NCI-H82 treated with DMSO at 0.1 percent for 48 hours (cell line): ENCODE measurements around the gene FYN.
"Not testable (repeated sequence)": the region's sequence is repeated elsewhere in the genome, so short reads cannot be mapped to it uniquely, and the experiment has no call there.

Experiments used
- DNase-seq: peaks from one replicate; lab custom pipeline; 2025; ENCODE audit not compliant: unreplicated experiment; lab: John Stamatoyannopoulos, UW

Gene FYN

DNA sequence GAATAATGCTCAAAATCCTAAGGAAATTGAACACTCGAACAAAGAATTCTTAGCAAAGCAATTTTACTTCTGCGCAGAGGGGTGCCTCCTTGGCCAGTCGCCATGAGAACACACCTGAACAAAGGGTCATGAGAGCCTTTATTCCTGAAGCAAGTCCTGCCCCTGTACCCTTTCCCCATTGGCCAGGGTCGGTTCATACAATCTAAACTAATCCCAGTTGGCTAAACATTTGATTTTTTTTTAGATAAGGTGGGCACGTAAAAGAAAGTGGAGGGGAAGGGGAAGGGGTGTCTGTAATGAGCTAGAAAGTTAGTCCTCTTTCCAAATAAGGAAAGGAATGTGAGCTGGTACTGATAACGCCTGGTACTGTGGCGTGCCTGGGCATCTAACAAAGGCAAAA, 37.9 kb downstream of the FYN start:
- not testable (repeated sequence) for DNase-seq

DNA sequence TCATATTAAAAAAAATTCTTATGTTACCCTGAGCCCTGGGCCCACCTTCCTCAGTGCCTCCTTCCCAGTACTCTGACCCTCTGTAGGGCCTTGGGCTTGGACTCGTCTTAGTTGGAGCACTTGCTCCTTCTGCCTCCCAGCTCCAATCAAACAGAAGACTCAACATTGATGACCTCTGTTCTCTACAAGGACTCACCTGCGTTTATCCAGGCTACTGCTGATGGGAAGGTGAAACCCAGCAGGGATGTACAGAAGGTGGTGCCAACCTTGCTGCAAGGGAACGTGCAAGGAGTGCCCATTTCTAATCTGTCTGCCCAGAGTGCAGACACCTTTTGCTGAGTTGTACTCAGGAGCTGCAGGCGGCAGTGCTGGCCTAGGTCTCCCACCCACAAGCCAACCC, 38.9 kb downstream of the FYN start:
- no peak for DNase-seq

DNA sequence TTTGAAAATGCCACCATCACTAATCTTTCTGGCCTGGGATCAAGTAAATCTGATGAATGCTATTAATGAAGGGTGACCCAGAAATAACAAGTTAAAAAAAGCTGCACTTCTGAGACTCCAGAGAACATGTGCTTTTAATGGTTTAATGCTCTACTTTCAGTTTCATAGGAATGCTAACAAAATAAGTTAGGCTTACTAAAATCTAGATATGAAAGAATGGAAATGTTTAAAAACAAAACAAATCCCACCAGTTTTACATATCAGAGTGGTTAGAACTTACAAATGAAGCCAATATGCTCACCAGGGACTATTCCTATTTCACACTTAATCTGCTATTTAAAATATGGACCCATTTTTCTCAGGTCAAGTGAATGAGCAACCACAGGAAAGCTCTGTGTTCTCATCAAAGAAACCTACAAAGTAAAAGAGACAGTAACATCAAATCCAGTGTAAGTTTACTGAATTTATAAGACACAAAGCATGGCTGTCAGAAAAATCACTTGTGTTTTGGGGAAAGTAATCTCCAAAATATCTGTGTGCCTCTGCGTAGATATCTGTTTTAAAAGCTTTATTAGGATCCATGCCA, 40.3 kb downstream of the FYN start:
- DNase-seq, result no peak

DNA sequence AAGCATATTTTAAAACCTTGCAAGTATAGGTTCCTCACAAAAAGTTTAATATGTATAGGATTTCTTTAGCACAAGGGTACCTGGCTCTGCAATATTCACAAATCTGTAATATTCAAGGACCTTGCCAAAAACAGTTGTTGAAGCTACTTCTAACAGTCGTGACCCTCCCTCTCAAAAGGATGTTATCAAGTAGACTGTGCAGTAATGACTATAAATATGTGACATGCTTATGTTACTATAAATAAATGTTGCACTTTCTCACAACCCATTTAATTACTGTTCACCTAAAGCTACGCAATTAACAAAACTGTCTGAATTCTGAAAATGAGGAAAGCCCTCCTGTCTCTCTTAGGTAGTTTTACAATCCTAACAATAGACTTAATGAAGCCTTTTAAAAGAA, 41.8 kb downstream of the FYN start:
- no peak for DNase-seq

DNA sequence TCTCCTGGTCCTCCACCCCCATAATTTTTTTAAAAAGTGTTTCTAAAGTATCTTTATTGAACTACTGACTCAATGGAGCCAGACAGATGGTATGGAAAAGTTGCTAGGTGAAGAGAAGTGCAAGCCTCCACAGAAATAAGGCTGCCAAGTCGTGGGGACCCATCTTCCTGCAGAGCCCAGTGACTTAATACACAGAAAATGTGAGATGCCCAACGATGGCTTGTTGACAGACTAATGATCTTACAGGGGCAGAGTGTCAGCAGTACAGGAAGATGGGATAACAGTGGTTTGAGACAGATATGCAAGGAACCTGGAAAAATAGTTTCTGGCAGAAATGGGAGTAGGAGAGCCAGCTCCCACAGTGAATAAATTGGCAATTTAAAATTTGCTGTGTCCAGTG, 43.3 kb downstream of the FYN start:
- DNase-seq, result no peak

DNA sequence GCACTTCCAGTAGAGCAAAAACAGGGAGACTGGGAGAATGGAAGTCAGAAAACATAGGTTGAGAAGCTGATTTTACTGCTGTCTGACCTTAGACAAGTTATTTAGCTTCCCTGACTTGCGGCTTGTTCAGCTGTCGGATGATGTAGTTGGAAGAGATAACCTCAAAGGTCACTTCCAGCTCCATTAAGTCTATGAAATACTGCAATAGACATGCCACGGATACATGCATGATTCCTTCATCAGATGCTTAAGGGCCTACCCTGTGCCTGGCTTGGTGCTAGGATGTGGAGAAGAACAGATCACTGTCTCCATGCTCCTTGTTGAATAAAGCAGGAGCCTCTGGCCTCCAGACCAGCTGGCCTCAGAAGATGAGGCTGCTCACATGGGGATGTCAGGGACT, 43.7 kb downstream of the FYN start:
- DNase-seq, result no peak

DNA sequence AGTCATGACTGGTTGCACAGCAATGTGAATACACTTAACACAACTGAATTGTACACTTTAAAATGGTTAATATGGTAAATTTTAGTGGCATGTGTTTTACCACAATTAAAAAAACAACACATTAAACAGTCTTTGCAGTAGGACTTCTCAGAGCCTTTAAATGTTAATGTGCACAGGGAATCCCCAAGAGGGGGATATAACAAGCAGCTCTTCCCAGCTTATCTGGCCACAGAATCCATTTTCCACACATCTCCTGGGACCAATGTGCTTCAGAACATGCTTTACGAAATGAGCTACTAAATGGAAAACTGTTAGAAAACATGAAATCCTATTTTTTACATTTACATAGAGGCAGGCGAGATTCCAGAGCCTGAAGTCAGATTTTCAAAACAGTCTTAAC, 44.4 kb downstream of the FYN start:
- DNase-seq, result no peak

DNA sequence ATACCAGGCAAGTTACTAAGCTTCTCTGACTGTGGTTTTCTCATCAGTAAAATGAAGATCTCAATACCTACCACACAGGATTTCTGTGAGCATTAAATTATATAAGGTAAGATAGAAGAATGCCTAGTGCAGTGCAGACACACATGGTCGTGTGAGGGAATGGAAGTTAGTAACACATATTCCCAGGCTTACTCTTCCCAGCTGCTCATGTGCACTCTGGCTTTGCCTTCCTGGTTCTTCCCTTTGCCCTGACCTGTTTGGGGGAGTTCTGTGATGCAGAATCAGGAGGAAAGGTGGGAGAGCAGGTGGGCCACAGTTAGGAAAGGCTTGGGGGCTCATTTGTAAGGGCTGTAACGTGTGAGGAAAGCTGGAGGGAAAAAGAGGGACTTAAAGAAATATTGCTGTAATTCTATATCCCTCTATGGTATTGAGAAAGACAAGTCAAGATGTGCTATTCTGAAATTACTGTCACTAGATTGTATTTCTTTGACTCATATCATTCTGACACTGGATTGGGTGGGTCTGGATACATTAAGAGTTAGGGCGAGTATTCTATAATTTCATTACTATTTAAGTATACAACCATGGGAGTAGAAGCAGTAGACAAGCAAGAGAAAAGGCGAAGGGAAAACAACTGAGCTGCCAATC, 47.7 kb downstream of the FYN start:
- DNase-seq, result no peak

DNA sequence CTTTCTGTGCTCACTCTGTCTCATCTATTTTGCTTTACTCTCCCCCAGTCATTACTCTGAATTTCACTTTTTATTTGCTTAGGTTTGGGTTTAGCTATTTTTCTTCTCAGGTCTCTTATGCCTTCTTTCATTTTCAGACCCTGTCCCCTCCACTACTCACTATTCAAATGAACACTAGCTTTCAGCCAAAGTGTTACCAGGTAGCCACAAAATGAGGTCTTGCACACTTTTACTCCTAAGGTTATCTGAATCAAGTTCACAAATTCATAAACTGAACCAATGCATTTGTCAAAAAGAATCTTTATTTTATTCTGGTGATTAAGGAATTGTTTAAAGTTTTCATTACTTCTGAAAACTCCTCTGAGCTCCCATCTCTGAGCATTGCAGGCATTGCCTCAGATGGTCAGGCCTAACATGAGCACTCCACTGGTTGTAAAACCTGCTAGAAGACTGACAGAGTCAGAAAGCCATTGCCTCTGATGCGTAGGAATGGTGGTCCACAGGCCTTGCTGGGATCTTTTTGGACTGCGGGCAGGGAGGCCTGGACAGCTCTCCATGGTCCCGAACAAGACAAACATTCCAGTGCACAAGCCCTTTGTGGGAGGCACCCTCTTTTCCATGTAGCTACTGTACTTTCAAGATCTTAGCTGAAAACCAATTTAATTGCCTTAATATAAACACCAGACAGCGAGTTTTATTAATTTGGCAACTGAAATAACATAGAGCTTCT, 48.5 kb downstream of the FYN start:
- no peak for DNase-seq

DNA sequence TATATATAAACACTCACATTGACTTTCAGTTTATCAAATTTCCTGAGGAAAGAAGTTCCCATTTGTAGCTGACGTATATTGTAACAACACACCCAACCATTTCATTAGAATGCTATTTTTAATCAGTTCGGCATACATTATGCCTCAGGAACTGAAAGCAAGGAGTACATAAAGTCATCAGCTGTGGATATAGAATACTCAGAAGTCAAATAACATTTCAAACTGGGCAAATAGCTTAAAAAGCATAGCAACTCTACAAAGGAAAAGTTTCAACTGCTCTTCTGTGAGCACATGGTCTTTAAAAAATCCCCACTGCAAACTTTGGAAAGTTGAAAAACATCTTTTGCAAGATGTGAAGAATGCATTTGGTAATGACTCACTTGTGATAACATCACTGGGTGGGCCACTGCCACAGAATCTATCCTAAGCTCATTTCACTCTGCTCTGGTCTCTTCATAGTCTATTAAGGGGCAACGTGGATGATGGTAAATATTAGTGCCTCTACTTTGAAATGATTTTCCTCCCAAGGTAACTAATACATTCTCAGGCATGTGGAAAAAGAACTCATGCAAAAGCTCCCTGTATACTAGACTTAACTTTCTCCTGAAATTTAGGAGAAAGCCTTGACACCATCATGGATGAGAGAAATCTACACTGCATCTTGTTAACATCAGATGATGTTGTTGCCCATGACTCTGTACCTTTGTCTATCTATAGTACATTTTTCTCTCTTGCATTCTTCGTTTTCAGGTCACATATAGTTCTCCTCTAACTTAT, 49.2 kb downstream of the FYN start:
- no peak for DNase-seq

DNA sequence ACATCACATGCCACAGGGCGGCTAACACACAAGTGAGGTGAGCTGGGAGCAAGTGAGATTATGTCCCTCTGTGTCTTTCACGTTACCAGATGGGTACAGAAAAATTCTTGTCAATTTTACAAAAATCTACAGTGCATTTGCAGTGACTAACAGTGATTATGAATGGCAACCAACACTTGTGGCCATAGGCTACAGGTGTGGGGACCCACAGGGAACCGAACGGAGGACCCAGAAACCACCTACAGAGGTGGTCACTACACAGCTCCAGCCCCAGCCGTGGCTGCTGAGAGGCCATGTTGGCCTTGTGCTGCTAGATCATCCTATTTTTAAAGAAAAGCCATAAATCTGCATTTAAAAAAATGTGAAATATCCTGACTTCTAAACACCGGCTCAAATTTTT, 50.2 kb downstream of the FYN start:
- no peak for DNase-seq

DNA sequence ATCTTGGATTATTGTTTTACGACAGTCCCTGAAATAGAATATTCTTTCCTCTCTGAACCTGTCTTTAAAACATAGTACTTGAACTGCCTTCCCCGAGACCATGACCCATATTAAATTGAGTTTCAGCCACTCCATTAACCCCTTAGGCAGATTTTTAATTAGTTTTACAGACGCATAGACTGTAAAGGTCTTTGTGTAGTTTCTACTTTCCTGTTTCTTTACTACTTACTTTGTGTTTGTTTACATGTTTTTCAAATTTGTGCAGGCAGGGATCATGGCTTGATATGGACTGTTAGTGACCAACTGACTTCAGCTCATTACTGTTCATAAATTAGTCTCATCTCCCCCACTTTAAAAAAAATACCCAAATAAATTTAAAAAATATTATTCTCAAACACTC, 53.8 kb downstream of the FYN start:
- DNase-seq, result no peak

DNA sequence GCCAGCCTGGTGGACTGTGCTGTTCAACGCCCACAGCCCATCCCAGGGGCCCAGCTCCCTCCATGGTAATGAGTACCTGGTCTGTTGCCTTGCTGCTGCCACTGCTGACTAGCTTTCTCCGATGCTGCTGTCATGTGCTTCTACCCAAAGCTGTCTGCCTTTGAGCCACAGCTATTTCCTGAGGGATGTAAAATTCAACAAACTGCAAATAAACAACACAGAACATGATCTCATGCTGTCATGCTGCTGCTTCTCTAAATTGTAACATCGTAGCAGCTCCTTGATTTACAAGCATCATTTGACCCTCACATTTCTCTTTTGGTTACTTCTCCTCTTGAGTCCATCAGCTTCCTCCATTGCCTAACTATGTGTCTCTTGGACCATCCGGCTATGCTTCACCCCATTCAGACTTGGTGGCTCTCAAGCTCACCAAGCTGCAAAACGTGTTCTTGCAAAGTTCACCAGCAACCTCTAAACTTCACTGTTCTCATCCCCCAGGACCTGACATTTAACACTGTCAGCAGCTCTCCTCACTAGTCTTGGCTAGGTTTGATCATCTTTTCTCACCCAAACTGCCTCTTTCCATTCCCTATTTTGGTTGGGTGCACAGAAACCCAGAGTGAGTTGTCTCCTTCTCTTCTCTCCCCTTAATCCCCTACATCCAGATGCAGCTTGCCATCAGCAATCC, 54.6 kb downstream of the FYN start:
- DNase-seq, result no peak

DNA sequence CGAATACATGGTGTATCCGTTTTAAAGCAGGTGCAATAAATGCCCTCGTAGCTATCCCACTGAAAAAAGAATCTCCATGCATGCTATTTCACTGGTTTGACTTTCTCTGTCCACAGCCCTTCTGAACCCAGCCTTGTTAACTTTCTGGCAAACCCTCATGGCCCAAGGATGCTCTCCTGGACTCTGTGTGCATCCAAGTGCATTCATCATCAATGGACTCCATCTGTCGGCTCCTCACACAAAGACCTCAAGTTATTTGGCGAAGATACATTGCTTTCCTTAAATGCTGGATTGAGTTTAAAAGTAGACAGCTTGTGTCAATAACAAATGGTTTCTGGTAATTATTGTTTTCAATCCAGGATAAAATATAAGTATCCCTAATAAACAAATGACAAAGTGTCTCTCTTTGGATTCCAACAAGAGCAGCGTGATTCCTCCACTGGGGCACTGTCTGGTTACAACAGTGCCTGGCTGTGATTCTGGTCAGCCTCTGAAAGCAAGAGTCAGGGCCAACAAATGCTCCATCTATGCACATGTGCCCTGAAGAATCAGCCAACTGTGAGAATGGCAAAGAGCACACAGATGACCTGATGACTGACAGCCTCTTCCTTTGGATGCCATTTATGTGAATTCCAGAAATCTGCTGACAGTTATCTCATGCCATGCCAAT, 55.7 kb downstream of the FYN start:
- no peak for DNase-seq

DNA sequence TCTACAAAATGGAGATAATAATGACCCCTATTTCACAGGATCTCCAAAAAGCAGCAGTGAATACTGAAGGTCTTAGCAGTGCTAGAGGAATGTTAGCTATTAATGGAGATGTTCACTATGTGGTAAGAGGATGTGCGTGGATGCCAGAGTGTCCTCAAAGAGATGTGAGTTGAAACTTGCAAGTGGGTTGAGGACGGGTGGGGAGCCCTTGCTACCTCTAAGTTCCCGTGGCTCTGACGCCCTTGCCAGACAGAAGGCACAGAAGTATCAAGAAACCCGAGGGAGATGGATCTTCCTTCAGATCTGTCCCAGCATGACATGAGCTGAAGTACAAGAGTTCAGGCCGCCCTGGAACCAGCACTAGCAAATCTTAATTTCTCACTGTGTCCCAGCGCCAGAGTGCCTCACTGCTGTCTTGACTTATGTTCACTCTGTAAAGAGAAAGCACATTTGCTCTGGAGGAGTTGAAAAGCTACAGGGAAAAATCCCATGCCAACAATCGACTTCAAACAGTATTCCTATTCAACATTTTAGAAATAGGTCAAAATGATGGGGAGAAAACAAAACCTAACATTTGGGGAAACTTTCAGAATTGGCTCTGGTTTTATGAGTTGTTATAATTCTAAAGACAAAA, 59.5 kb downstream of the FYN start:
- DNase-seq, result no peak

DNA sequence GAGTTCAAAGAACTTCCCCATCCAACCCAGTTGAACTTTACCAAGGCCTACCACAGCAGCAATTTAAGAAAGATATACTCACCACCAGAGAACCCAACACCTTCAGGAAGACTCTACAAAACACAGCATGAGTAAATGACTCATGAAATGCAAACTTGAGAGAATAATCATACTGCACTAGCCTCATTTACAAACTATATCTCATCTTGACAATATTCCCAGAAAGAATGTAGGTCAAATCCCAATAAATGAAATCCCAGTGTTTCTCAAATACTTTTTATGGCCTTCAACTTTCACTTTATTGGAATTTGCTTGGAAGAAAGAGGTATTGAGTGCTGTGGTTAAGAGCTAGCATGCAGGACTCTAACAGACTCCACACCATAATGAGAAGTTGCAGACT, 60.0 kb downstream of the FYN start:
- DNase-seq, result no peak

DNA sequence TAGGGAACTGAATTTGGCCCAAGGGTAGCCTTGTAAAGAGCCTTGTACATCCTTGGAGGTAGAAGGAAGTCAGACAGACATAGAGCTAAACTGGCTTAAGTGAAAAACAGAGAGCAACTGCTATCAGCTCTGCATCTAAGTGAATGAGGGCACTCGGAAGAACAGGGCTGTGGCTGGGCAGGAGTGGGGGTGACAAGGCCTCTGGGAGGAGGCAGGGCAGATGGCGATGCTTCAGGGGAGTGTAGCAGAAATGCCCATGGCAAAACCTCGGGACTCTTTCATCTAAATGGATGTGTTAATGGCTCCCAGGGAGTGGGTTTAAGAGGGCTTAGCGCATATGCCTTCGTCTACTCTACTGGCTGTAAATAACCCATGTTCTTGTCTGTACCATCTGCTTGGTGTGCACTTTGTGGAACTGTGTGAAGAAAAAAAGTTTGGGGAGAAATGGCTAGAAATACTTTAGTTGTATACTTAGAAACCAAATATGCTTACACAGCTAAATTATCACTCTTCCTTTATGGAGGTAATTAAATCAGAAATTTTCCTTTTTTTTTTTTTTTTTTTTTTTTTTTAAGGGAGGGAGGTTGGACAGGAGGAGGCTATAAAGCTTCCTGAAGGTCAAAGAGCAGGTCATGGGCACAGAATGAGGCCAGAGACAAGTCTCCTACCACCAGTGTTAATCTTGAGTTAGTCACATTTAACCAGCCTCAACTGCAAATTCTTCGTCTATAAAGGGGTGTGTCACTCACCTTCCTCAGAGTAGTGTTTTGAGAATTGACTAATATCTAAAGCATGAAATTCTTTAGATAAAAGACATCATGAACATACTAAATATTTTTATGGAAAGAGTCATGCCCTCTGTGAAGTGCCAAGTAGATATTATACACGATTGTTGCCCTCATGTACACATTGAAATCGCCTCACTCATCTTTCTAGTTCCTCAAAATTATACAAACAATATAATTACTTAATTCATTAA, 60.9 kb downstream of the FYN start:
- DNase-seq, result peak; percentile 82

DNA sequence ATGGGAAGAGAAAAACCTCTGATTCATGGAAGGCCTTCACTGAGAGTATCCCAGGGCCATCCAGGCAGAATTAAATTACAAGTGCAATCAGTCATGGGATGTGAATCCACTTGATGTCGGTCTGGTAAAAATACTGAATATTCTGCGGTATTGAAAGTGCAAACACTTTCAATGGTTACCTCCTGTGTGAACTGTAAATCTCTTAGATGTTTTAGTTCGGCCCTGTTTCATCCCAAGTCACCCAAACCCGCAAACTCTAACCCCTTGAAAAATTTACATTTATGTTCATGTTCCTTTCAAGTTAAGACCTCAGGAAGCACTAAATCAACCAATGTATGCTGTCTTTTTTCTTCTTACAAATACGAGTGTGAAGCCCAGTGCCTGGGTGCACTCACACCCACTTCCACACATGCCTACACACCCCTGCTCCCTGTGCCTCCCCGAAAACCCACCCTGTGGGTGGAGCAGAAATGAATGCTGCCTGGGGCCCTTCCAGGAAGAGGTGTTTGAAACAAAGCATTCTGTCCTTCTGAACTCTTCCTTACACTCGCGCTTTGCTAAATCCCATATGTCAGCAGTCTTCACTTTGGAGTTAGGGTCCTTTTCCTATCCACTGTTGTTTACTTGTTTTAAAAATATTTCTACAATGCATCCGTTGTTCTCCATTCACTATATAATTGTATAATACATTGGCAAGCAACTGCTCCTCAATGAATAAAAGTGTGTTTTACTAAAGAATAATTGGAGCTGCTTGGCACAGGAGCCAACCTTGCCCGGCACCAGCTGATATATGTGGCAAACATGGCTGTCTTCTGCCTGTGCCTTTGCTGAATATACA, 62.7 kb downstream of the FYN start:
- no peak for DNase-seq
